DOHH2 (cell line): ENCODE data around the gene PCDH11Y.
"Not testable (repeated sequence)": the region's sequence is repeated elsewhere in the genome, so short reads cannot be mapped to it uniquely, and the experiment has no call there.

Source experiments
- H3F3A ChIP-seq: fragments of 200-600 bp; sonication (generic), shearing (Covaris generic); 2 replicates; pipeline ENCODE4 v1.6.0; 2016; ENCODE audit warnings: antibody characterized with exemption, mild to moderate bottlenecking; ENCODE audit not compliant: control insufficient read depth, insufficient read depth
- H3K27ac ChIP-seq: fragments of 200-600 bp; sonication (generic); 2 replicates; pipeline ENCODE4 v1.5.1; 2014; ENCODE audit warnings: low read depth, mild to moderate bottlenecking, low read length, moderate library complexity
- H3K27me3 ChIP-seq: fragments of 200-600 bp; sonication (generic); 2 replicates; pipeline ENCODE4 v1.6.1; 2014; ENCODE audit warnings: mild to moderate bottlenecking, low read length, mixed read lengths; ENCODE audit not compliant: control insufficient read depth
- H3K36me3 ChIP-seq: fragments of 200-600 bp; sonication (generic); 2 replicates; pipeline ENCODE4 v1.6.1; 2014; ENCODE audit warnings: mild to moderate bottlenecking, low read length, moderate library complexity, mixed read lengths; ENCODE audit not compliant: control insufficient read depth
- H3K4me1 ChIP-seq: fragments of 200-600 bp; sonication (generic); 2 replicates; pipeline ENCODE4 v1.6.1; 2014; ENCODE audit warnings: mild to moderate bottlenecking, low read length, mixed read lengths; ENCODE audit not compliant: control insufficient read depth
- H3K4me2 ChIP-seq: fragments of 200-600 bp; sonication (generic); 2 replicates; pipeline ENCODE4 v1.6.0; 2014; ENCODE audit warnings: mild to moderate bottlenecking, low read length, moderate library complexity
- H3K4me3 ChIP-seq: fragments of 200-600 bp; sonication (generic); 2 replicates; pipeline ENCODE4 v1.5.1; 2014; ENCODE audit warnings: mild to moderate bottlenecking, low read length, mixed read lengths
- H3K79me2 ChIP-seq: fragments of 200-600 bp; sonication (generic); 2 replicates; pipeline ENCODE4 v1.6.1; 2014; ENCODE audit warnings: mild to moderate bottlenecking, low read length, mixed read lengths; ENCODE audit not compliant: control insufficient read depth
- H3K9me2 ChIP-seq: fragments of 200-600 bp; sonication (generic); replicated peaks from 2 replicates; pipeline ENCODE4 v1.6.1; 2014; ENCODE audit warnings: mild to moderate bottlenecking, low read length, mixed read lengths; ENCODE audit not compliant: control insufficient read depth
- H3K9me3 ChIP-seq: fragments of 200-600 bp; sonication (generic); 2 replicates; pipeline ENCODE4 v1.6.1; 2014; ENCODE audit warnings: antibody characterized with exemption, low read length, mixed read lengths; ENCODE audit not compliant: control insufficient read depth, insufficient read depth
- H4K20me1 ChIP-seq: fragments of 200-600 bp; sonication (generic); 2 replicates; pipeline ENCODE4 v1.6.0; 2014; ENCODE audit warnings: low read depth, mild to moderate bottlenecking, antibody characterized with exemption, low read length, moderate library complexity; ENCODE audit not compliant: control insufficient read depth, insufficient read depth

PCDH11Y gene

GRCh38 chrY:5000057-5000456, at the start of gene PCDH11Y:
TSS of gene PCDH11Y (plus strand) at chrY:5000296. CDS start at chrY:5057100, 56,804 bp downstream.
- H3K9me3 ChIP-seq, H3K4me1 ChIP-seq, H3K27ac ChIP-seq, H3K27me3 ChIP-seq, H3K79me2 ChIP-seq, H3K4me3 ChIP-seq, H3F3A ChIP-seq, H3K9me2 ChIP-seq, H3K36me3 ChIP-seq, H3K4me2 ChIP-seq, H4K20me1 ChIP-seq: not testable (repeated sequence)

- H3K4me2 ChIP-seq, H3K4me1 ChIP-seq, H3F3A ChIP-seq, H3K27ac ChIP-seq, H3K36me3 ChIP-seq, H3K9me2 ChIP-seq, H3K9me3 ChIP-seq, H3K79me2 ChIP-seq, H4K20me1 ChIP-seq, H3K27me3 ChIP-seq, H3K4me3 ChIP-seq: not testable (repeated sequence)
Measured at GRCh38 chrY:4967894-4968293, 32.2 kb upstream of the PCDH11Y start.

GRCh38 chrY:4991743-4992400, 8.2 kb upstream of the PCDH11Y start:
- not testable (repeated sequence) for H3K79me2 ChIP-seq, H4K20me1 ChIP-seq, H3K36me3 ChIP-seq, H3F3A ChIP-seq, H3K4me3 ChIP-seq, H3K9me2 ChIP-seq, H3K27ac ChIP-seq, H3K27me3 ChIP-seq, H3K4me1 ChIP-seq, H3K4me2 ChIP-seq, H3K9me3 ChIP-seq

- H3K4me2 ChIP-seq, H3K36me3 ChIP-seq, H3F3A ChIP-seq, H3K4me3 ChIP-seq, H3K27me3 ChIP-seq, H3K27ac ChIP-seq, H4K20me1 ChIP-seq, H3K9me3 ChIP-seq, H3K4me1 ChIP-seq, H3K9me2 ChIP-seq, H3K79me2 ChIP-seq: not testable (repeated sequence)
Measured at GRCh38 chrY:4994892-4995291, 5.2 kb upstream of the PCDH11Y start.

- not testable (repeated sequence) for H3K36me3 ChIP-seq, H3K79me2 ChIP-seq, H3K4me1 ChIP-seq, H3F3A ChIP-seq, H3K4me3 ChIP-seq, H4K20me1 ChIP-seq, H3K27ac ChIP-seq, H3K9me3 ChIP-seq, H3K4me2 ChIP-seq, H3K27me3 ChIP-seq, H3K9me2 ChIP-seq
Measured at GRCh38 chrY:5002476-5003184, 2.5 kb downstream of the PCDH11Y start.

GRCh38 chrY:5038972-5039523, 39.0 kb downstream of the PCDH11Y start:
- not testable (repeated sequence) for H3F3A ChIP-seq, H3K4me2 ChIP-seq, H3K27me3 ChIP-seq, H3K9me3 ChIP-seq, H3K36me3 ChIP-seq, H3K9me2 ChIP-seq, H3K27ac ChIP-seq, H4K20me1 ChIP-seq, H3K4me3 ChIP-seq, H3K4me1 ChIP-seq, H3K79me2 ChIP-seq

- not testable (repeated sequence) for H3K4me3 ChIP-seq, H3K79me2 ChIP-seq, H3K9me3 ChIP-seq, H3K27ac ChIP-seq, H3F3A ChIP-seq, H3K4me2 ChIP-seq, H4K20me1 ChIP-seq, H3K4me1 ChIP-seq, H3K36me3 ChIP-seq, H3K9me2 ChIP-seq, H3K27me3 ChIP-seq
Measured at GRCh38 chrY:5083017-5083416, 82.9 kb downstream of the PCDH11Y start.

- H3K79me2 ChIP-seq, H3K27me3 ChIP-seq, H3F3A ChIP-seq, H3K4me2 ChIP-seq, H3K4me1 ChIP-seq, H4K20me1 ChIP-seq, H3K9me2 ChIP-seq, H3K27ac ChIP-seq, H3K4me3 ChIP-seq, H3K9me3 ChIP-seq, H3K36me3 ChIP-seq: not testable (repeated sequence)
Measured at GRCh38 chrY:5182998-5183397, 182.9 kb downstream of the PCDH11Y start.
